SHP77 (cell line): Measurements from ENCODE around the gene SLC16A13.
"Not testable (repeated sequence)": the region's sequence is repeated elsewhere in the genome, so short reads cannot be mapped to it uniquely, and the experiment has no call there.

ENCODE experiments used
- DNase-seq, 2 experiments: peaks; one replicate each; lab custom pipeline; 2025; lab: John Stamatoyannopoulos, UW

SLC16A13 gene, protein sequence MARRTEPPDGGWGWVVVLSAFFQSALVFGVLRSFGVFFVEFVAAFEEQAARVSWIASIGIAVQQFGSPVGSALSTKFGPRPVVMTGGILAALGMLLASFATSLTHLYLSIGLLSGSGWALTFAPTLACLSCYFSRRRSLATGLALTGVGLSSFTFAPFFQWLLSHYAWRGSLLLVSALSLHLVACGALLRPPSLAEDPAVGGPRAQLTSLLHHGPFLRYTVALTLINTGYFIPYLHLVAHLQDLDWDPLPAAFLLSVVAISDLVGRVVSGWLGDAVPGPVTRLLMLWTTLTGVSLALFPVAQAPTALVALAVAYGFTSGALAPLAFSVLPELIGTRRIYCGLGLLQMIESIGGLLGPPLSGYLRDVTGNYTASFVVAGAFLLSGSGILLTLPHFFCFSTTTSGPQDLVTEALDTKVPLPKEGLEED

DNA sequence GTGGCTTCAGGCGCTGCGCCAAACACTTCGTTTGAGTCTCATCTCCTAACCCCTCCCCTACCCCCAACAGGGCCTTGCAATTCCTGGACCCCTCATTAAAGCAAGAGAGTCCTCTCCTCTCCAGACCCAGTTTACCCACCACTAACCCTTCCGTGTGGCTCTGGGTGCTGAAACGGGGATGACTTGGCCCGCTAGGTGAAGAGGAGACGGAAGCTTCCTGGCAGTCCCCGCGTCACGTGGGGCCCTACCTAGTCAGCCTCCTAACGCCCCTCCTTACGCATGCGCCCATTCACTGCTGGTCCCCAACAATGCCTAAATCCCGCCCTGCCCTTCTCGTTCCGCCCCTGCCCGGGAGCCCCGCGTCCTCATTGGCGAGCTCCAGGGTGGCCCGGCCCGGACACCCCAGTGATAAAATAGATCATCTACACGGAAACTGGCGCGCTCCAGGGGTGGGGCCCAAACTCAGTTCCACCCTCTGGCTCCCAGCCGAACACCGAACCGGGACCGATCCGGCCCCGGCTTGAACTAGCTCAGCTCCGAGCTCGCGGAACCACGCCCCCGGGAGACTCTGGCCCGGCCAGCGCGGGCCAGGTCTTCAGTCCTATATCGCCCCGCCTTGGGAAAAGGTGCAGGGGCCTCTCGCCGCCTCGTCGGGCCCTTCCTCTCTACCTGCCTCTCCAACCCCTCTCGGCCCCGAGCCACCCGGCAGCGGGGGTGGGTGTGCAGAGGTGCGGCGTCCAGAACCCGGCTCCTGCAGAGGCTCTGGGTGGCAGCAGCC lies at the start of gene SLC16A13:
Gene SLC16A13, plus strand, starts transcription at position 425 of the 778 bp plus-strand sequence. CDS start 368 bp downstream, outside the sequence.
- peak; percentile 99 for DNase-seq

DNA sequence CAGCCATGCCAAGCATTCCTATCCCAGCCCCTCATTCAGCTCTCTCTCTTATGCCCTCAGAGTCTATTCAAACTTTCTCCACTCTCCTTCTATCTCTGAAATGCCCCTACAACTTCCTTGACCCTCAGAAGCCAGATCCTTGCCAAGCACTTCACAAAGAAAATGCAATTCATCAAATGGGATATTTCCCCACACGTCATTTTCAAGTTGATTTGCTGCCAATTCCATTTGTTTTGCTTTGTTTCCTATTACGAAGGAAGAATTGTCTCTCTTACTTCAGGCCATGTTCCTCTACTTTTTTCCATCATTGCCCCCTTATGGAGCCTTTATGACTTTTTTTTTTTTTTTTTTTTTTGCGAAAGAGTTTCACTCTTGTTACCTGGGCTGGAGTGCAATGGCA lies 49.1 kb upstream of the SLC16A13 start:
- no peak for DNase-seq

DNA sequence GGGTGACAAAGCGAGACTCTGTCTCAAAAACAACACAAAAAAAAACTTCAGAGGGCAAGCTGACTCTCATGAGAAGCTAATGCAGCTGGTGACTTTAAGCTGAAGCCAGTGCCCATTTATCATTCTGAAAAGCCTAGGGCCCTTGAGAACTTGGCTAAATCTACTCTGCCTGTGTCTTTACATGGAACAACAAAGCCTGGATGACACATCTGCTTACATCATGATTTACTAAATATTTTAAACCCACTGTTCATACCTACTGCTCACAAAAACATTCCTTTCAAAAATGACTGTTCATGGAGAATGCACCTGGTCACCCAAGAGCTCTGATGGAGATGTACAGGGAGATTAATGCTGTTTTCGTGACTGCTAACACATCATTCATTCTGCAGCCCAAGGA lies 46.0 kb upstream of the SLC16A13 start:
- peak in 1 of 2 experiments; percentile 35 for DNase-seq

DNA sequence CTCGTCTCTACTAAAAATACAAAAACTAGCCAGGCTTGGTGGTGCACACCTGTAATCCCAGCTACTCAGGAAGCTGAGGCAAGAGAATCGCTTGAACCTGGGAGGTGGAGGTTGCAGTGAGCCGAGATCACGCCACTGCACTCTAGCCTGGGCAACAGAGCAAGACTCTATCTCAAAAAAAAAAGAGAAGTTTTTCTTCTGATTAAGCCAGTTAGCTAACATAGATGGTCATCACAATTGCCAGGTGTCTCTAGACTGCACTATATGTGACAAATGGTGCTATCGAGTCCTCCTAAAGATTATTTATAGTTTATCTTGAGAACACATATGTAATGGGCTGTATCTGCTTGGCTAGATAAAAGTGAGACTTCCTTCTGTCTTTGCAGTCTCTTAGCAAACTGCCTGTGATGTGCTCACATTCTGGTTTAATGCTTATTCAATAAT lies 42.2 kb upstream of the SLC16A13 start:
- DNase-seq = not testable (repeated sequence)

DNA sequence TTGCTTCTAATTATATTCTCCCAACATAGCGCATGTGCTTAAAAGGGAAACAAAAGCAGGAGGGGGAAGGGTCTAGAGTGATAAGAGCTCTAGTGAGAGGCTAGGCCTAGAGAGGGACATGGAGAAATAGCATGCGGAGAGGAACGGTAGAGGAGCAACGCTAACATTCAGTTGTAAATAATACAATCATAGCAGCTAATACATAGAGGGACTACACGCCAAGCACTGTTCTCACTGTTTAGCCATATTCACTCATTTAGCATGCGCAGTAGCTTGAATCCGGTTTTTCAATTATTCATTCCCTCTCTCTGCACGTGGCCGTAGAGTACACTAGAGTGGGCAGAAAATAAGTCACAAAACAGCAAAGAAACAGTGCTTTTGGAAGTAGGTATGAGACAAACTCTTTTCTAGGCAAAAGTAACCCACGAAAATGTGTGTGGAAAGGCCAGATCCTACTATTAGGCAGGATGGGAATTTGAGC lies 41.7 kb upstream of the SLC16A13 start:
- DNase-seq = no peak

DNA sequence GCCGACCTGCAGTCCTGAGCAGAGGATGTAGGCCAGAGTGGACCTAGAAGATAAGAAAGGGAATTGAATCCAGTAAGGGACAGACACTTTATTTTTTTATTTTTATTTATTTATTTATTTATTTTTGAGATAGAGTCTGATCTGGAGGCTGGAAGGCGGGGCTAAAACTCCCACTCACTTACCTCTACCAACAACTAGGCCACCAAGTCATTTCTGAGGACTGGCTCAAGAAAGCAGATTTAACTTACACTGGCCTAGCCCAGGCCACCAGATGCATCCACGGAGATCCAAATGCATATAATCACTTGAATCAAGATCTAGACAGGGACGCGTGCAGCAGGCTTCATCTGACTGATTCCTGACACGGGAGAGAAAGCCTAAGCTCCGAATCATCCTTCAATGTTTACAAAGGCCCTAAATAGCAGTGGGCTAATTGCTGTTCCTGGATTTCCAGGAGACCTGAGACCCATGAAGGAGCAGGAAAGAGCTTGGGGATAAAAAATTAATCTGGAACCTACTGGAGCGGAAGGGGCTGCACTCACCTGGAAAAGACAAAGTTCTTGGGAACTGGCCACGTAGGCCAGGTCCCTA lies 41.1 kb upstream of the SLC16A13 start:
- no peak for DNase-seq

DNA sequence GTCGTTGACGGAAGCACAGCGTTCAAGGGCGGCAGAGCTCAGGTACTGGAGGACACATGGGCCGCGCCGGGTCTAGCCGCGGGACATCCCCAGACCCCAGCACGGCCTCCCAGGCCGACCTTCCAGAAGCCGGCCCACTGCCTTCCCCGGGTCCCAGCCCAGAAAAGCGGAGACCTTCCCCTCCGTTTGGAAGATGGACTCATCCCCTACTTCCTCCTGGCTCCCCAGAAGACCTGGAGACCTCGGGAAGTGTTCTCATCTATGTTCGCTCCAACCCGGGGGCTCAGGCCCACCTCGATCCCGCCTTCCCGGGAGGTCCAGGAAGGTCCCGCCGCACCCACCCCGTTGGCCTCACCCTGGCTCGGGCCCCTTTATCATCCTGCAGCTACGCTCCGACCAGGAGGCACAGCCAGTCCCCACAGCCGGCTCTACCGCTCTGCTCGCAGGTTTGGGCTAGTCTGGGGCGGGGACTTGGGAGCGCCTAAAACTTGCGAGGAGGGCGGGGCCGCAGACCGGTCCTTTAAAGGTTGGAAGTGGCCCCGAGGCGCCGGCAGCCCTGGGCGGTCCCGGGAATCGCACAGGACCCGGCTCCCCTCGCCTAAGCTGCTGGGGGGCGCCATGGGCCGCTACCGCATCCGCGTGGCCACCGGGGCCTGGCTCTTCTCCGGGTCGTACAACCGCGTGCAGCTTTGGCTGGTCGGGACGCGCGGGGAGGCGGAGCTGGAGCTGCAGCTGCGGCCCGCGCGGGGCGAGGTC lies 40.1 kb upstream of the SLC16A13 start, which contains the start of gene ALOX12:
Gene ALOX12, plus strand, starts transcription at position 550 of the 756 bp plus-strand sequence. Its CDS starts 69 bp downstream, at position 619.
- DNase-seq = no peak

DNA sequence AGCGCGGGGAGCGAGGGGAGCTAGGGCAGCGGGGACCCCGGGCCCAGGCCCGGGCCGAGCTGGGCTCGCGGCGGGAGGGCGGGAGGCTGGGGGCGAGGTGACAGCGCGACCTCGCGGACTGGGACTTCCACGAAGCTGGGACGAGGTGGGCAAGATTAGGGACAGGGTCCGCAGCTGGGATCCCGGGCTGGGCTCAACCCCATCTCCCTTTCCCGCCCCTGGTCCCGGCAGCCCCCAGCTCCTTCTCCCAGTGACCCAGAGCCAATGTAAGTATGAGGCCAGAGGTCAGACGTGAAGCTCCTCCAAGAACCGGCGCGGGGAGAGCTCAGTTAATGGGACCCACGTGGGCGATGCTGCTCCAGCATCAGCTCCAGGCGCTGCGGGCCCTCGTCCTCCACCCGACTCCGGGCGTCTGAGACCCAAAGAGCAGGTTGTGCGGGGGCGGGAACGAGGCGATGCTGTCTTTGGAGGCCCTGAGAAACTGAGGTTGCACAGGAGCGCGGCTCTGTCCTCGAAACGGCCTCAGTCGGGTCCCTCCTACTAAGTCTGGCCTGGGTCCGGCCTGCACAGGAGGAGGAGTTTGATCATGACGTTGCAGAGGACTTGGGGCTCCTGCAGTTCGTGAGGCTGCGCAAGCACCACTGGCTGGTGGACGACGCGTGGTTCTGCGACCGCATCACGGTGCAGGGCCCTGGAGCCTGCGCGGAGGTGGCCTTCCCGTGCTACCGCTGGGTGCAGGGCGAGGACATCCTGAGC lies 39.4 kb upstream of the SLC16A13 start:
- no peak for DNase-seq

DNA sequence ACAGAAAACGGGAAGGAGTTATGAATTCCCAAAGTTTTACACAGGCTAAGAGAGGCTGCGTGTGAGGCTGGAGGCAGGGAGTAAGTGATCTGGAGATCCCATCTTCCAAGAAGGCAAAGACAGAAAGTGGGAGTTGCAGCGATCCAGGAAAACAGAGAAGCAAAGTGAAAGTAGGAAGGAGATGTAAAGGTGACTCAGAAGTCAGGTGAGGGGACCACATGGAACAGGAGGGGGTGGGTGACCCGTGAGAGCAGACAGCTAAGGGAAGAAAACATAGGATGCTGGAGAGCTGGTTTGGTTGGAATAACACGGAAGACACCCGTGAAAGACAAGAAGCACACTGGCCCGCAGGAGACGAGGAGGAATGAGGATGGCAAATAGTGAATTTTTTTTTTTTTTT lies 38.6 kb upstream of the SLC16A13 start:
- no peak for DNase-seq

DNA sequence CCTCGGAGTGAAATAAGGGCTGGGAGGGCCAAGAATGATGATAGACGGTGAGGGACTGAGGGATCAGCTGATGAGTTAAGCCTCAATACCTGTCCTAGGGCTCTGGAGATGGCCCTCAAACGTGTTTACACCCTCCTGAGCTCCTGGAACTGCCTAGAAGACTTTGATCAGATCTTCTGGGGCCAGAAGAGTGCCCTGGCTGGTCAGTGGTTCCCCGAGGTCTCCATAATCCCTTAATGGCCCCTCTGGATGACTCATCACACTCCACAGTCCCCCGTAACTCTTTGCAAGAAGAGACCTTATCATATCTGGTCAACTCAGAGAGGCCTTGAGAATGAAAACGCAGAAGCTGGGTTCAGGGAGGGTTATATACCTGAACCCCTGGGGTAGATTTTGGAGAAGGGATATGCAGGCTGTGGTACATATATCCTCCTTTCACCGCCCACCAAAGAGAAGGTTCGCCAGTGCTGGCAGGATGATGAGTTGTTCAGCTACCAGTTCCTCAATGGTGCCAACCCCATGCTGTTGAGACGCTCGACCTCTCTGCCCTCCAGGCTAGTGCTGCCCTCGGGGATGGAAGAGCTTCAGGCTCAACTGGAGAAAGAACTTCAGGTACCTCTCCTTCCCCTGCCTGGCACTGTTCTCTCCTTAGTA lies 36.8 kb upstream of the SLC16A13 start:
- no peak for DNase-seq

DNA sequence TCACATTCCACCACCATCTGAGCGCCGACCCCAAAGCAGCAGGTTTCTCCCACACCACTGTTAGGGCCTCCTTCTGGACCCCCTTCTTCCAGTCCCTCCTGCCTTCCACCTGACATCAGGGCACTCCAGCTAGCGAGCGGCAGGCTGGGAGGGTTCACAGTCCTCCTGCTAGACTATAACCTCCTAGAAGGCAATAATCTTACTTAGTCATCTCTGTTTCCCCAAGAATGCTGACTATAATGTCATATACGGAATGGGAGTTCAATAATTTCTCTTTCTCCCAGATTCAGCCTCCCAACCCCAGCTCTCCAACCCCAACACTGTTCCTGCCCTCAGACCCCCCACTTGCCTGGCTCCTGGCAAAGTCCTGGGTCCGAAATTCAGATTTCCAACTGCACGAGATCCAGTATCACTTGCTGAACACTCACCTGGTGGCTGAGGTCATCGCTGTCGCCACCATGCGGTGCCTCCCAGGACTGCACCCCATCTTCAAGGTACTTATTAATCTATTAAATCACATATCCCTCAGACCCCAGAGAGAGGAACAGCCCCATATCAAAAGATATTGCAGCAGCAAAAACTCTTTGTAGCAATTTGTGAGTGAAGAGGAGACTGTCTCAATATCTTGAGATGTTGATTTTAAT lies 34.4 kb upstream of the SLC16A13 start:
- DNase-seq = no peak

DNA sequence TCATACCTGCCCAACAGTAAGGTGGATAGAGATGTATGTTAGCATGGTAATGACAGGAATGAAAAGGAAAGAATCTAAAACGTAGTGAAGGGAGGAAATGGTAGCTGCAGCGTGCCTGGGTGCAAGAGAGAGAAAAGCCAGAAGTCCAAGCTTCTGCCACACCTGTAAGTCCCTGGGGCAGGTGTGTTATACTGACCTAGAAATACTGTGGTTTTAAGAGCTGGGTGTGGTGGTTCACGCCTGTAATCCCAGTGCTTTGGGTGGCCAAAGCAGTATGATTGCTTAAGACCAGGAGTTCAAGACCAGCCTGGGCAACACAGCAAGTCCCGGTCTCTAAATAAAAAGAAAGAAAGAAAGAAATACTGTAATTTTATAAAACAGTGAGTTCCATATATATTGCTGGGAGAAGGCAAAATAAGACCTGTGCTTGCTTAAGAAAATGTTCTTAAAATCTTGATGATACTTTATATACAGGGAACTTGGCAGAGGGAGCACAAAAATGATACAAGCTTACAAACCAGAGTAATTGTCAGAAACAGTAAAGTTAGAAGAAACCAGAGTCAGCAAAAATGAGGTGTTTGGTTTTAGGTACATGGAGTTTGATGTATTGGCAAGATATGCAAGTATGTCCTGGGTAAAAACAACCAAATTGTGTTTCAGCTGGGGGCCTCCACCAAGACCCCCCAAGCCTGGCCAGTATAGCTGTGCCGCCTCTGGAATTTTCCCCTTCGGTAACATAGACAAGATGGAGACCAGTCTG lies 33.3 kb upstream of the SLC16A13 start:
- no peak for DNase-seq

DNA sequence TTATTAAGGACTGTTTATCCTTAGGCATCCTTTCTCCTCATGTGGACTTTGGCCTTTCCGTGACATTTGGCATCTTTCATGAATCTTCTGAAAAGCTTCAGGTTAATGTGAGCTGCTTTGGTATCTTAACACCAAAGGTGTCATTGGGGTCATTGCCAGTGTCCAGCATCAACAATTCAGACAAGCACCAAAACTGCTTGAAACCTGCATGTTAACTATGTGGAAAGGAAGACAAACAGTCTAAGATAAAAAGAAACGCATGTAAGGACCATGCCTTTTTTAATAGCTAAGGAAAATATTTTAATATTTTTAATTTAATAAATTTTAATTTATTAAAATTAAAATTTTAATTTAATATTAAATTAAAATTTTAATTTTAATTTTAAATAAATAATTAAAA lies 32.1 kb upstream of the SLC16A13 start:
- DNase-seq = no peak

DNA sequence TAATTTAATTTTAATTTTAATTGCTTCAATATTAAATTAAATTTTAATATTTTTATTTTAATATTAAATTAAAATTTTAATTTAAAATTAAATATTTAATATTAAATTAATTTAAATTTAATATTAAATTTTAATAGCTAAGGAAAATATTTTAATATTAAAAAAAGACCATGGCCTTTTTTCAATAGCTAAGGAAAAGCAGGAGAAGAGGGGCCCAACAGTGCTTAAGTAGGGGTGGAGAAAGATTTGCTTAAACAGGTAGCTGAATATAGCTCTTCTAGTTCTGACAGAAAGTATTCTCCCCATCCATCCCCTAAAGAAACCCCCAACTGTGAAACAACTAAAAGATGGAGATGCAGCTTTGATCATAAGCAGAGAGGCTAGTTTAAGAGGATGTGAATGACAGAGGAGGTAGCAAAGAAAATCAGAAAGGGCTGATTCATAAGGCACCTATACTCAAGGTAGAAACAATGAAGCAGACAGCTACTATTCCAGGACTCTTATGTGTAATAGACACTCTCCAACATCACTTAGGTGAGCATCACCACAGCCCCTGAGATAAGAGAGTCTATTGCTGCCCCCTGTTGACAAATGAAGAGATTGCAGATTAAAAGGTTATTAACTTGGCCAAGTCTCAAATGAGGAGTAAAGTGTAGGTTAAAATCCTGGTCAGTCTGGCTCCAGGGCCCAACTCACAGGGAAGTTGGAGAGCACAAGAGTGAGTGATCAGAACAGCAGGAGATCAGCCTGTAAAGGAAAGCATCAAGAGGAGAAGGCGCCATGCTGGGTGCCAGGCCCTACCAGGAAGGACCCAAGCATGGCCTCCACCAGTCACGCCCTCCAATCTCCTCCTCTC lies 31.2 kb upstream of the SLC16A13 start:
- peak; percentile 76 to 91 for DNase-seq

DNA sequence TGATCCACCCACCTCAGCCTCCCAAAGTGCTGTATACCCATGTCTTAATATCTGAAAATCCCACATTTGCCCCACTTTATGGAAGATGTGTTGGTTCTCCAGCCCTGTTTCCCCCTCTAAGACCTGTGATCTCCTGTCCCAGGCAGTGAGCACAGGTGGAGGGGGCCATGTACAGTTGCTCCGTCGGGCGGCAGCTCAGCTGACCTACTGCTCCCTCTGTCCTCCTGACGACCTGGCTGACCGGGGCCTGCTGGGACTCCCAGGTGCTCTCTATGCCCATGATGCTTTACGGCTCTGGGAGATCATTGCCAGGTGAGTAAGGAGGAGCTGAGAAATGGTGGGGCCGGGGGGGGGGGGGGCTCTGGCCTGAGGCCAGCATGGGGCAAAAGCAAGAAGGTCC lies 30.1 kb upstream of the SLC16A13 start:
- no peak for DNase-seq

DNA sequence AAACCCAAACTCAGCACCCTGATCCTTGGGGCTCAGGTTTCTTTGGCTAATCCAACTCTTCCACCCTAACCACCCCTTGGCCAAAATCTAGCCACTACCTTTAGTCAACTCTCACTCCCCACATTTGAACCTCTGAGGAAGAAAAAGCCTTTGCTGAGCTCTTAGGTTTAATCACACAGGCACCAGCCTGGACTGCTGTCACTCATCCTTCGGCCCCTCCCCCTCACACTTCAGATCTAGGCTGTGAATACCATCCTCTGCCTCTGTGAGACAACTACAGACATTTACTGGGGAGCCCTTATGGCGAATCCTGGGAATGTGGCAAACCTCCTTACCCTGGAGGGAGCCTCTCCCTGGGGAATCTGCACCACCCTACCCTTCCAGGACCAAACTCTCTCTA lies 28.7 kb upstream of the SLC16A13 start:
- no peak for DNase-seq

DNA sequence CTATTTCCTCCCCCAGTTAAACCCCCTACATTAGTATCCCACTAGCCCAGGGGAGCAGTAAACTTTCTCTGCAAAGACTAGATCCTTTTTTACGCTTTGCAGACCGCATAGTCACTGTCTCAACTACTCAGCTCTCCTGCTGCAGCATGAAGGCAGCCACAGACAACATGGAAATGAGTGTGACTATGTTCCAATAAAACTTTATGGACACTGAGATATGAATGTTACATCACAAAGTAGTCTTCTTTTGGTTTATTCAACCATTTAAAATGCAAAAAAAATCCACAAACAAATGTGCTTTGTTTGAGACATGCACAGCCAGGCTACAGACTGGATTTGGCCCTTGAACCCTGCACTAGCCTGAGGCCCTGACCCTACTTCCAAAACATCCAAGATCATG lies 25.3 kb upstream of the SLC16A13 start:
- no peak for DNase-seq

DNA sequence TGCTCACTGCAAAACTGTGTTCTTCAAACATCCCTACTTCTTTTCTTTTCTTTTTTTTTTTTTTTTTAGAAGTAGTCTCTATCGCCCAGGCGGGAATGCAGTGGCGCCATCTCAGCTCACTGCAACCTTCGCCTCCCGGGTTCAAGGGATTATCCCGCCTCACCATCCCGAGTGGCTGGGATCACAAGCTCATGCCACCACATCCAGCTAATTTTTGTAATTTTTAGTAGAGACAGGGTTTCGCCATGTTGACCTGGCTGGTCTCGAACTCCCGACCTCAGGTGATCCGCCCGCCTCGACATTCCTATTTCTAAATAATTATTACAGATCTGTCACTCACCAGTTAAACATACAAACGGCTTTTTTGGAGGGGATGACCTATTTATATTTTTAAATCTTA lies 24.4 kb upstream of the SLC16A13 start:
- no peak for DNase-seq
